ENCODE results near the gene LCK.
A peak's percentile ranks its signal among the peaks of the same experiment; 100 is the strongest.
"Not testable (repeated sequence)": the region's sequence is repeated elsewhere in the genome, so short reads cannot be mapped to it uniquely, and the experiment has no call there.

Gene LCK

DNA sequence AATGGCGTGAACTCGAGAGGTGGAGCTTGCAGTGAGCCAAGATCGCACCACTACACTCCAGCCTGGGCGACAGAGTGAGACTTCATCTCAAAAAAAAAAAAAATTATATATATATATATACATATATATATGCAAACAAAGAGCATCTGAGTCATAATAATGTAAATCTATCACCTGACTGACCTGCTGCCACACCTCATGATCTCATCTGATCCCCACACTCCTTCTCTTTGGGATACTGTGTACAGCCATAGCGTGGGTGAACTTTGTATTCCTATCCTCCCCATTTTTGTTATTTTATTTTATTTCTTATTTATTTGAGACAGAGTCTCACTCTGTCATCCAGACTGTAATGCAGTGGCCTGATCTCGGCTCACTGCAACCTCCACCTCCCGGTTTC lies 38.2 kb downstream of the LCK start:
- no peak for TF ChIP-seq CTCF (IDR thresholded peaks at IDR 0.05; ENCODE audit: insufficient read depth, low read length, missing control alignments)
- ChIA-PET CTCF (no interaction called here), POLR2A (no interaction called here)
- H3K4me3 ChIP-seq (ENCODE audit: low read depth, low read length), result no peak overlapping the region
- no peak for DNase-seq (ENCODE audit: low read depth, low spot score)

DNA sequence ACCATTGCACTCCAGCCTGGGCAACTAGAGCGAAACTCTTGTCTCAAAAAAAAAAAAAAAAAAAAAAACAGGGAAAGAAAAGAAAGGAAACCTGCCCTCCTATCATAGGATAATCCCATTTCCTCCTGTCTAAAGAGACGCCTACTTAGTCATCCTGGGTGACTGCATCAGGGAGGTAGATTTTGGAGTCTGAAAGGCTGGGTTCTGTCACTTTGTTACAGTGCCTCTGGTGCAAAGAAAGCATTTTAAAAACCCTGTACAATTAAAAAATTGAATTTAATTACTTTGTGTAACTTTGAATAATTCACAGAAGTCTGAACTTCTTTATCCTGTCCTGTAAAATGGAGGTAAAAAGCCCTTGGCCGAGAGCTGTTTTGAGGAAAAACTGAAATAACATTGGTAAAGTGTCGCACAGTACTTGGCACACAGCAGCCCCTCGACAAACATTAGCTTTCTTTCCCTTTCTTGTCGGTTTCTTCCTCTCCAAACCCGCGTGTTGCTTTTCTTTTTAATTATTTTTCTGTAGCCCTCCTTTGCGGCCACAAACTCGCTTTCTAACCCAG lies 40.2 kb downstream of the LCK start:
- ChIA-PET POLR2A (interaction anchor here (0.5 to 2.9 kb wide), 9 partner anchors 11 to 146 kb away, joined by 3 to 21 read pairs (median 3); partner anchors contain the start of gene MARCKSL1), CTCF (interaction anchor here (1.4 to 2.2 kb wide), 3 partner anchors 32 to 76 kb away, joined by 3 to 9 read pairs (median 6); no protein-coding TSS in a partner anchor)
- DNase-seq (ENCODE audit: low read depth, low spot score), result no peak
- peak overlapping the region; percentile 97 for H3K4me3 ChIP-seq (ENCODE audit: low read depth, low read length)
- no peak for TF ChIP-seq CTCF (IDR thresholded peaks at IDR 0.05; ENCODE audit: insufficient read depth, low read length, missing control alignments)

- H3K4me3 ChIP-seq (ENCODE audit: low read depth, low read length), result peak within 1 kb of the TSS; percentile 97
- TF ChIP-seq CTCF (IDR thresholded peaks at IDR 0.05; ENCODE audit: insufficient read depth, low read length, missing control alignments), result no peak
- DNase-seq (ENCODE audit: low read depth, low spot score), result peak; percentile 49
- CTCF ChIA-PET, result interaction anchor here (1.4 to 2.2 kb wide), 3 partner anchors 32 to 77 kb away, joined by 3 to 9 read pairs (median 6); no protein-coding TSS in a partner anchor
- POLR2A ChIA-PET, result interaction anchor here (0.6 to 2.9 kb wide), 8 partner anchors 12 to 146 kb away, joined by 3 to 21 read pairs (median 3); partner anchors contain the start of gene MARCKSL1
These were observed 40.9 kb downstream of the LCK start, which contains the start of gene HDAC1 for GRCh38 chr1:32291708-32292538. HDAC1 (plus strand) TSS chr1:32292083; CDS start chr1:32292170, 87 bp downstream.

- not testable (repeated sequence) for H3K4me3 ChIP-seq (ENCODE audit: low read depth, low read length); DNase-seq (ENCODE audit: low read depth, low spot score)
- ChIA-PET POLR2A (interaction anchor here (0.6 kb wide), 1 partner anchor 93 kb away, joined by 3 read pairs; the partner anchor contains the start of gene IQCC), CTCF (interaction anchor here (0.9 kb wide), 1 partner anchor 19 kb away, joined by 5 read pairs; no protein-coding TSS in a partner anchor)
These were observed 47.1 kb downstream of the LCK start for GRCh38 chr1:32298211-32298610.

DNA sequence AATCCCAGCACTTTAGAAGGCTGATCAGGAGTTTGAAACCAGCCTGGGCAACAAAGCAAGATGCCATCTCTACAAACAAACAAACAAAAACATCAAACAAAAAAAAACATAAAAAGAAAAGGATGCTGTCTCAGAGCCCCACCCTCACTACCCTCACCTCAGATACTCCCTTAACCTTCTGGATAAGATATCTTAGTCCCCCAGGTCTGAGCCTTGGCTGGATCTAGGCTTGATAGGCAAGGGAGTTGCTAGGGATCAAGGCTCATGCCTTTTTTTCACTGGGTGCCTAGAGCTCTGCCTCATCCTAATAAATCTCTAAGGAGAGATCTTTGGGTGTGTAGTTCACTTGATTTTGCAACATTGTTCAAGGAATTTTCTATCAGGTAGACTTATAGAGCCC lies 48.3 kb downstream of the LCK start:
- DNase-seq (ENCODE audit: low read depth, low spot score), result no peak
- TF ChIP-seq CTCF (IDR thresholded peaks at IDR 0.05; ENCODE audit: insufficient read depth, low read length, missing control alignments), result no peak
- H3K4me3 ChIP-seq (ENCODE audit: low read depth, low read length), result no peak overlapping the region
- POLR2A ChIA-PET, result no interaction called here
- CTCF ChIA-PET, result interaction anchor here (1.4 kb wide), 1 partner anchor 83 kb away, joined by 3 read pairs; no protein-coding TSS in a partner anchor

- ChIA-PET POLR2A (interaction anchor here (1.2 kb wide), 1 partner anchor 12 kb away, joined by 5 read pairs; the partner anchor contains the start of gene HDAC1), CTCF (interaction anchor here (1.1 to 5.4 kb wide), 4 partner anchors 11 to 87 kb away, joined by 3 to 16 read pairs (median 6); no protein-coding TSS in a partner anchor)
- TF ChIP-seq CTCF (IDR thresholded peaks at IDR 0.05; ENCODE audit: insufficient read depth, low read length, missing control alignments), result no peak
- DNase-seq (ENCODE audit: low read depth, low spot score), result no peak
- no peak overlapping the region for H3K4me3 ChIP-seq (ENCODE audit: low read depth, low read length)
These were observed 52.3 kb downstream of the LCK start for GRCh38 chr1:32303358-32303757.
